Mammary epithelial cell (primary cell): ENCODE results near the gene ARHGEF9.

Experiments used
- CTCF ChIP-seq, 2 donors: IDR thresholded peaks in 1 of 2; conservative IDR thresholded peaks in 1 of 2; 2 replicates each; pipeline ENCODE4 v1.5.1; 2011 to 2012; ENCODE audit warnings: inconsistent platforms in 2 of 2, low read length in 2 of 2, mild to moderate bottlenecking in 2 of 2, control low read depth in 1 of 2, low read depth in 1 of 2; ENCODE audit not compliant: insufficient read depth in 1 of 2; ENCODE audit errors: extremely low read depth in 1 of 2
- EZH2 ChIP-seq: IDR thresholded peaks from 2 replicates; pipeline ENCODE4 v1.6.1; 2012; ENCODE audit warnings: low read length, inconsistent platforms, borderline replicate concordance

GRCh38 chrX:63708801-63709200, 76.2 kb downstream of the ARHGEF9 start:
- TF ChIP-seq CTCF (conservative IDR thresholded peaks at IDR 0.05 in 1 of 2, IDR thresholded peaks at IDR 0.05 in 1 of 2; ENCODE audit: extremely low read depth in 1 of 2, insufficient read depth in 1 of 2, low read depth in 1 of 2, low read length in 2 of 2): no peak
- TF ChIP-seq EZH2: no peak
